Stimulated activated CD4-positive, alpha-beta T cell treated with anti-CD3 and anti-CD28 coated beads, TNF-alpha, amount 100 ng/mL, for 48 hours (primary cell): Measurements from ENCODE around the gene ZNF407.

ENCODE experiments used
- DNase-seq, 3 donors: peaks; one replicate each; pipeline ENCODE4 v3.0.0-alpha.2; 2020; ENCODE audit warnings: low read depth in 3 of 3

Gene ZNF407

GRCh38 chr18:74669136-74669798 lies 71.6 kb downstream of the ZNF407 start:
- DNase-seq: no peak

GRCh38 chr18:74672371-74672770 lies 74.7 kb downstream of the ZNF407 start:
- no peak for DNase-seq

- no peak for DNase-seq
Measured at GRCh38 chr18:74674487-74674886, 76.8 kb downstream of the ZNF407 start.

- DNase-seq: no peak
Measured at GRCh38 chr18:74679006-74679678, 81.5 kb downstream of the ZNF407 start.

GRCh38 chr18:74679679-74680076 lies 82.0 kb downstream of the ZNF407 start:
- no peak for DNase-seq

- DNase-seq: no peak
Measured at GRCh38 chr18:74682141-74682990, 84.7 kb downstream of the ZNF407 start.

GRCh38 chr18:74682991-74683297 lies 85.3 kb downstream of the ZNF407 start:
- DNase-seq: no peak

GRCh38 chr18:74683573-74683972 lies 85.9 kb downstream of the ZNF407 start:
- no peak for DNase-seq

GRCh38 chr18:74689251-74689650 lies 91.6 kb downstream of the ZNF407 start:
- DNase-seq: no peak

GRCh38 chr18:74692367-74693013 lies 94.8 kb downstream of the ZNF407 start:
- DNase-seq: no peak

- DNase-seq: no peak
Measured at GRCh38 chr18:74694436-74694835, 96.8 kb downstream of the ZNF407 start.

GRCh38 chr18:74695170-74695569 lies 97.5 kb downstream of the ZNF407 start:
- no peak for DNase-seq

- no peak for DNase-seq
Measured at GRCh38 chr18:74698881-74699280, 101.2 kb downstream of the ZNF407 start.

GRCh38 chr18:74699455-74699854 lies 101.8 kb downstream of the ZNF407 start:
- no peak for DNase-seq

- no peak for DNase-seq
Measured at GRCh38 chr18:74702950-74703349, 105.3 kb downstream of the ZNF407 start.

GRCh38 chr18:74708169-74708568 lies 110.5 kb downstream of the ZNF407 start:
- DNase-seq: no peak

- no peak for DNase-seq
Measured at GRCh38 chr18:74709452-74709851, 111.8 kb downstream of the ZNF407 start.

GRCh38 chr18:74714120-74714519 lies 116.5 kb downstream of the ZNF407 start:
- DNase-seq: no peak

- no peak for DNase-seq
Measured at GRCh38 chr18:74714791-74715190, 117.1 kb downstream of the ZNF407 start.

- DNase-seq: no peak
Measured at GRCh38 chr18:74715306-74715705, 117.6 kb downstream of the ZNF407 start.

- DNase-seq: no peak
Measured at GRCh38 chr18:74715865-74716712, 118.4 kb downstream of the ZNF407 start.
